Endothelial cell of umbilical vein (primary cell): ENCODE data around the gene PLD2. TPM values are rescaled to one million over a fixed set of nuclear protein-coding genes. Genes with fewer than 3 reads are reported as not detected.
A peak's percentile ranks its signal among the peaks of the same experiment; 100 is the strongest.

Experiments used
- BruUV-seq: library from RNA; stranded (reverse); fragments of 400-500 nt; replicated peaks from 2 replicates; lab custom pipeline; 2021; lab: Mats Ljungman, UMichigan
- CTCF ChIA-PET: fragments of 300-600, 350-600 bp; sonication (Branson Sonifier 250); formaldehyde crosslinking; loops from one replicate; lab custom pipeline; 2021; ENCODE audit warnings: antibody characterized with exemption, inconsistent platforms; lab: Charles Lee
- POLR2A ChIA-PET: fragments of 300-600, 350-600 bp; sonication (Branson Sonifier 250); formaldehyde crosslinking; loops from one replicate; lab custom pipeline; 2021; ENCODE audit warnings: antibody characterized with exemption, inconsistent platforms; lab: Charles Lee
- DNase-seq: peaks from one replicate; pipeline ENCODE4 v3.0.0-alpha.2; 2011; ENCODE audit warnings: low read depth, low spot score
- FAIRE-seq: peaks from 2 replicates; lab custom pipeline; 2011; peaks lifted over from hg19 to GRCh38; lab: Jason Lieb, UNC
- H2AFZ ChIP-seq: 2 replicates; pipeline ENCODE4 v1.6.0; 2012; ENCODE audit warnings: low read depth, low read length, control low read depth, inconsistent platforms
- H3K27ac ChIP-seq: 2 replicates; pipeline ENCODE4 v1.5.1; 2011; ENCODE audit warnings: low read depth, mild to moderate bottlenecking, control low read depth, low read length, moderate library complexity; ENCODE audit not compliant: insufficient read depth
- H3K27me3 ChIP-seq, 2 experiments: 2 replicates each; pipeline versions ENCODE4 v1.6.0 to v1.6.1; 2011; ENCODE audit warnings: low read length in 2 of 2, mixed read lengths in 1 of 2; ENCODE audit not compliant: control insufficient read depth in 2 of 2, insufficient read depth in 2 of 2
- H3K36me3 ChIP-seq, 2 experiments: 2 replicates in 1 of 2; 3 replicates in 1 of 2; pipeline ENCODE4 v1.5.1; 2011; ENCODE audit warnings: low read length in 2 of 2, mild to moderate bottlenecking in 1 of 2, moderate library complexity in 1 of 2; ENCODE audit not compliant: control insufficient read depth in 2 of 2, insufficient read depth in 2 of 2; ENCODE audit errors: extremely low read depth in 1 of 2
- H3K4me1 ChIP-seq: 3 replicates; pipeline ENCODE4 v1.5.1; 2011; ENCODE audit warnings: mild to moderate bottlenecking, low read length; ENCODE audit not compliant: control insufficient read depth, insufficient read depth; ENCODE audit errors: extremely low read depth
- H3K4me2 ChIP-seq: 2 replicates; pipeline ENCODE4 v1.6.1; 2011; ENCODE audit warnings: low read length, control low read depth, mixed read lengths; ENCODE audit not compliant: insufficient read depth
- H3K4me3 ChIP-seq, 3 experiments: fragments of 200-600 bp in 1 of 3; sonication (generic), shearing (Covaris generic) in 1 of 3; replicated peaks in 1 of 3; 2 replicates each; pipeline ENCODE4 v1.5.1; 2011 to 2016; ENCODE audit warnings: control low read depth in 3 of 3, low read length in 3 of 3, mild to moderate bottlenecking in 2 of 3, inconsistent platforms in 1 of 3, low read depth in 1 of 3, moderate library complexity in 1 of 3; ENCODE audit not compliant: insufficient read depth in 1 of 3
- H3K79me2 ChIP-seq: 2 replicates; pipeline ENCODE4 v1.6.0; 2012; ENCODE audit warnings: low read length, inconsistent platforms; ENCODE audit not compliant: control insufficient read depth, insufficient read depth
- H3K9ac ChIP-seq: replicated peaks from 2 replicates; pipeline ENCODE3; 2011; ENCODE audit warnings: low read length, control low read depth; ENCODE audit not compliant: insufficient read depth; ENCODE audit errors: extremely low read depth
- H3K9me1 ChIP-seq: replicated peaks from 3 replicates; pipeline ENCODE4 v1.6.0; 2011; ENCODE audit warnings: mild to moderate bottlenecking, low read length; ENCODE audit not compliant: control insufficient read depth, insufficient read depth; ENCODE audit errors: extremely low read depth
- H3K9me3 ChIP-seq: replicated peaks from 2 replicates; pipeline ENCODE4 v1.5.1; 2012; ENCODE audit warnings: low read length, inconsistent platforms; ENCODE audit not compliant: control insufficient read depth, insufficient read depth
- H4K20me1 ChIP-seq: replicated peaks from 2 replicates; pipeline ENCODE3; 2011; ENCODE audit warnings: mild to moderate bottlenecking, low read length; ENCODE audit not compliant: control insufficient read depth, insufficient read depth; ENCODE audit errors: extremely low read depth
- EZH2 ChIP-seq: IDR thresholded peaks from 2 replicates; pipeline ENCODE4 v1.6.1; 2012; ENCODE audit warnings: borderline replicate concordance, low read depth, mild to moderate bottlenecking, moderate library complexity, low read length, inconsistent platforms; ENCODE audit not compliant: severe bottlenecking
- FOS ChIP-seq: IDR thresholded peaks from 2 replicates; pipeline ENCODE4 v1.6.1; 2011; ENCODE audit warnings: mild to moderate bottlenecking, low read length, moderate library complexity, borderline replicate concordance; ENCODE audit not compliant: insufficient read depth
- GATA2 ChIP-seq: IDR thresholded peaks from 2 replicates; pipeline ENCODE4 v1.7.0; 2011; ENCODE audit warnings: low read depth, mild to moderate bottlenecking, moderate library complexity, mixed read lengths, low read length; ENCODE audit not compliant: insufficient read length, insufficient read depth
- JUN ChIP-seq: IDR thresholded peaks from 2 replicates; pipeline ENCODE4 v1.6.1; 2011; ENCODE audit warnings: borderline replicate concordance, low read depth; ENCODE audit not compliant: insufficient read length, insufficient read depth
- MAX ChIP-seq: IDR thresholded peaks from 2 replicates; pipeline ENCODE4 v1.6.1; 2011; ENCODE audit not compliant: insufficient read depth, insufficient read length
- MYC ChIP-seq: IDR thresholded peaks from one replicate; pipeline ENCODE4 v1.6.1; 2011; ENCODE audit warnings: mild to moderate bottlenecking, low read depth, low read length
- POLR2A ChIP-seq: IDR thresholded peaks from 2 replicates; pipeline ENCODE4 v1.6.1; 2012; ENCODE audit warnings: low read depth, mild to moderate bottlenecking, control low read depth, low read length
- POLR2AphosphoS5 ChIP-seq: IDR thresholded peaks from 2 replicates; pipeline ENCODE4 v1.6.1; 2012; ENCODE audit warnings: low read depth, mild to moderate bottlenecking, control low read depth, low read length, moderate library complexity; ENCODE audit not compliant: insufficient read depth
- dilution Hi-C: fragments of 300-500 bp; cut with MboI; formaldehyde crosslinking; loops from one replicate; pipeline ENCODE4 v1.15.0; 2019; ENCODE audit warnings: low sequenced_read_pairs; ENCODE audit not compliant: extremely low pct_ligation_motif_present
- intact Hi-C: fragments of 100-400 bp; cut with micrococcal nuclease; formaldehyde crosslinking; loops from one replicate; pipeline ENCODE4 v1.10.0; 2022
- polyA plus RNA-seq, 4 experiments: library from polyadenylated mRNA; depleted of rRNA in 3 of 4; stranded (reverse) in 3 of 4; unstranded in 1 of 4; fragments of >200 nt; gene quantifications; 2 replicates each; pipeline versions ENCODE4 v1.2.1 to v1.2.3, GENCODE V29; 2011 to 2012; ENCODE audit warnings: missing spikeins in 1 of 4
- total RNA-seq: library from RNA; stranded (reverse); gene quantifications from 2 replicates; pipeline ENCODE4 v1.2.3, GENCODE V29; 2021
- TF ChIP-seq, protein P1 (sequence below), 2 donors: IDR thresholded peaks; 1 replicate in 1 of 2; 2 replicates in 1 of 2; pipeline ENCODE4 v1.5.1; 2011; ENCODE audit warnings: low read length in 2 of 2, mild to moderate bottlenecking in 2 of 2, moderate library complexity in 2 of 2, control low read depth in 1 of 2, inconsistent platforms in 1 of 2, low read depth in 1 of 2; ENCODE audit not compliant: insufficient read depth in 1 of 2; ENCODE audit errors: extremely low read depth in 1 of 2

PLD2 gene
- total and polyA plus RNA-seq, 2 donors (not counting 3 experiments of a cell fraction or from before 2014, with no cell fraction given): 52.3 to 54.7 TPM

GRCh38 chr17:4833178-4833940 lies 26.4 kb downstream of the PLD2 start, which contains the start of gene MINK1:
Gene MINK1 (plus strand): TSS chr17:4833340. CDS start chr17:4833584, 244 bp downstream.
- DNase-seq (peak; percentile 96), FAIRE-seq (peak; percentile 86)
- Histone ChIP-seq H3K9me3 (no peaks in the 10 kb centered on the region), H3K4me1 (peaks cover 12% of the 10 kb centered on the region), H3K79me2 (peaks cover 41% of the 10 kb centered on the region), H3K36me3 (peaks cover 0 to 6% of the 10 kb centered on the region in 2 experiments), H3K27me3 (no peaks in the 10 kb centered on the region), H3K9me1 (no peaks in the 10 kb centered on the region), H3K4me2 (peak within 1 kb of the TSS; percentile 86), H3K4me3 (peak within 1 kb of the TSS; percentile 67 to 79 (median 77)), H4K20me1 (no peaks in the 10 kb centered on the region), H2AFZ (peak within 1 kb of the TSS; percentile 82), H3K9ac (peak within 1 kb of the TSS; percentile 90), H3K27ac (peak within 1 kb of the TSS; percentile 73)
- BruUV-seq: no TSS peak
- intact Hi-C loops: no loop called here
- dilution Hi-C loops: no loop called here
- ChIA-PET POLR2A (no interaction called here), CTCF (interaction anchor here (0.9 to 2.1 kb wide), 5 partner anchors 13 to 123 kb away, joined by 3 to 8 read pairs (median 4); partner anchors contain the start of gene ARRB2)
- TF ChIP-seq GATA2: no peak
- no peak for TF ChIP-seq JUN
- TF ChIP-seq POLR2AphosphoS5: peak; percentile 76
- TF ChIP-seq, protein P1, sequence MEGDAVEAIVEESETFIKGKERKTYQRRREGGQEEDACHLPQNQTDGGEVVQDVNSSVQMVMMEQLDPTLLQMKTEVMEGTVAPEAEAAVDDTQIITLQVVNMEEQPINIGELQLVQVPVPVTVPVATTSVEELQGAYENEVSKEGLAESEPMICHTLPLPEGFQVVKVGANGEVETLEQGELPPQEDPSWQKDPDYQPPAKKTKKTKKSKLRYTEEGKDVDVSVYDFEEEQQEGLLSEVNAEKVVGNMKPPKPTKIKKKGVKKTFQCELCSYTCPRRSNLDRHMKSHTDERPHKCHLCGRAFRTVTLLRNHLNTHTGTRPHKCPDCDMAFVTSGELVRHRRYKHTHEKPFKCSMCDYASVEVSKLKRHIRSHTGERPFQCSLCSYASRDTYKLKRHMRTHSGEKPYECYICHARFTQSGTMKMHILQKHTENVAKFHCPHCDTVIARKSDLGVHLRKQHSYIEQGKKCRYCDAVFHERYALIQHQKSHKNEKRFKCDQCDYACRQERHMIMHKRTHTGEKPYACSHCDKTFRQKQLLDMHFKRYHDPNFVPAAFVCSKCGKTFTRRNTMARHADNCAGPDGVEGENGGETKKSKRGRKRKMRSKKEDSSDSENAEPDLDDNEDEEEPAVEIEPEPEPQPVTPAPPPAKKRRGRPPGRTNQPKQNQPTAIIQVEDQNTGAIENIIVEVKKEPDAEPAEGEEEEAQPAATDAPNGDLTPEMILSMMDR (IDR thresholded peaks at IDR 0.05; ENCODE audit: extremely low read depth in 1 of 2, insufficient read depth in 1 of 2, low read depth in 1 of 2, low read length in 2 of 2): no peak
- TF ChIP-seq EZH2: no peak
- TF ChIP-seq MYC: no peak
- no peak for TF ChIP-seq MAX
- peak; percentile 79 for TF ChIP-seq POLR2A
- TF ChIP-seq FOS: no peak
